Lung (tissue), 13 donors: ENCODE results near the gene NABP1. TPM values are rescaled to one million over a fixed set of nuclear protein-coding genes. Genes with fewer than 3 reads are reported as not detected.

Experiments used
- ATAC-seq: fragments of 200-7000 bp; cut with Tn5 transposase; one replicate; pipeline ENCODE4 v1.9.1; 2020; ENCODE audit warnings: moderate number of reproducible peaks; ENCODE audit not compliant: insufficient read depth, low FRiP score
- DNase-seq, 3 donors: peaks; one replicate each; pipeline ENCODE4 v3.0.0-alpha.2; 2013 to 2017
- H3K27ac ChIP-seq, 2 donors: one replicate each; pipeline ENCODE4 v1.5.1; 2013; ENCODE audit warnings: mild to moderate bottlenecking in 2 of 2, moderate library complexity in 2 of 2, control low read depth in 1 of 2, inconsistent platforms in 1 of 2, low read depth in 1 of 2, low read length in 1 of 2
- H3K27me3 ChIP-seq, 3 donors: one replicate each; pipeline ENCODE4 v1.5.1; 2013; ENCODE audit warnings: low read length in 2 of 3; ENCODE audit not compliant: control insufficient read depth in 3 of 3, insufficient read depth in 3 of 3
- H3K36me3 ChIP-seq, 4 donors: one replicate each; pipeline ENCODE4 v1.5.1; 2013; ENCODE audit warnings: low read length in 4 of 4, mild to moderate bottlenecking in 1 of 4, moderate library complexity in 1 of 4; ENCODE audit not compliant: control insufficient read depth in 4 of 4, insufficient read depth in 4 of 4
- H3K4me1 ChIP-seq, 5 donors: one replicate each; pipeline ENCODE4 v1.5.1; 2013; ENCODE audit warnings: low read length in 5 of 5, mild to moderate bottlenecking in 2 of 5, moderate library complexity in 1 of 5; ENCODE audit not compliant: control insufficient read depth in 5 of 5, insufficient read depth in 5 of 5
- H3K4me3 ChIP-seq: one replicate; pipeline ENCODE4 v1.5.1; 2013; ENCODE audit warnings: mild to moderate bottlenecking, control low read depth, moderate library complexity
- H3K9ac ChIP-seq, 2 donors: one replicate each; pipeline ENCODE4 v1.5.1; 2013; ENCODE audit warnings: low read length in 2 of 2, control low read depth in 1 of 2; ENCODE audit not compliant: insufficient read depth in 1 of 2
- H3K9me3 ChIP-seq, 4 donors: one replicate each; pipeline ENCODE4 v1.5.1; 2013; ENCODE audit warnings: low read length in 3 of 4, mild to moderate bottlenecking in 1 of 4, moderate library complexity in 1 of 4; ENCODE audit not compliant: control insufficient read depth in 4 of 4, insufficient read depth in 3 of 4
- CTCF ChIP-seq: IDR thresholded peaks from 2 replicates; pipeline ENCODE4 v1.5.1; 2012; ENCODE audit warnings: mild to moderate bottlenecking; ENCODE audit errors: control extremely low read depth, extremely low read depth
- polyA plus RNA-seq, 2 donors: library from polyadenylated mRNA; stranded (reverse); fragments of 200-250 nt; gene quantifications; one replicate each; pipeline ENCODE4 v1.2.1, GENCODE V29; 2013
- small RNA-seq: library from RNA; depleted of rRNA; stranded (forward); fragments of <200 nt; gene quantifications from one replicate; pipeline ENCODE3, GENCODE V24; 2014; ENCODE audit warnings: low replicate concordance
- total RNA-seq, 2 donors: library from RNA; depleted of rRNA in 1 of 2; stranded (reverse); fragments of >200 nt in 1 of 2; gene quantifications; one replicate each; pipeline ENCODE4 v1.2.1, GENCODE V29; 2014 to 2021
- donor health status: control.
- donor health status: control.
- donor health status: Bipolar disorder and iron deficiency.
- donor health status: healthy.
- donor health status: DM: yes; HTN: yes; CAD: no.

The NABP1 gene
- total and polyA plus RNA-seq, 4 donors, result 22.5 to 66.3 (median 49.1) TPM

DNA sequence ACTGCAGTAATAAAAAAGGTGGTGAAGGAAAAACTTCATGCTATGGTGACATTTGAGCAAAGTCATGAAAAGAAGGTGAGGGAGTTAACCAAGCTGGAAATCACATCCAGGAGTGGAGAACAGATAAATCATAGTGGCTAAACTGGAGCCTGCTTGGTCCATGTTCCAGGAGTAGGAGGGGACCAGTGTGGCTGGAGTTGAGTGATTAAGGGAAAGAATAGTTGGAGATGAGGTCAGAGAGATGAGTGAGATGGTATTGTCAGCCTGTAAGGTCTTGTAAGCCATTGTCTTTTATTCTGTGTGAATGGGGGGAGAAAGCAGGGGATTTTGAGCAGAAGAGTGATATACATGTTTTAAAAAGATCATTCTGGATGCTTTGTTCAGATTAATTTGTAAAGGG, 52.3 kb downstream of the NABP1 start:
- Histone ChIP-seq H3K27ac (no peak overlapping the region), H3K27me3 (no peaks in the 10 kb centered on the region), H3K9ac (no peak overlapping the region), H3K36me3 (no peaks in the 10 kb centered on the region), H3K4me3 (no peak overlapping the region), H3K4me1 (no peaks in the 10 kb centered on the region), H3K9me3 (peaks cover 0 to 2% (median 0%) of the 10 kb centered on the region in 4 donors)
- DNase-seq (no peak), ATAC-seq (no peak)
- no peak for TF ChIP-seq CTCF

Small RNA genes lying within 50 kb of the gene (small RNA-seq; reads per million reads assigned to genes)
- not detected for gene RF02271

Other genes starting within 250 kb of the NABP1 start
- gene CAVIN2, start 169.0 kb downstream of the NABP1 start, total RNA-seq, result 100 to 1,000 TPM; 141 to 160 TPM
- gene CAVIN2, start 169.0 kb downstream of the NABP1 start, polyA plus RNA-seq, result 10 to 100 TPM; 55.1 to 67.5 TPM